Retinal pigment epithelial cell (primary cell): ENCODE measurements around the gene SNRPD2.
"Not testable (repeated sequence)": the region's sequence is repeated elsewhere in the genome, so short reads cannot be mapped to it uniquely, and the experiment has no call there.

Experiments used
- DNase-seq: peaks from one replicate; pipeline ENCODE4 v3.0.0-alpha.2; 2010; ENCODE audit warnings: low read depth
- H3K4me3 ChIP-seq: 2 replicates; pipeline ENCODE4 v1.5.1; 2011; ENCODE audit warnings: mild to moderate bottlenecking, low read length, control low read depth, moderate library complexity
- CTCF ChIP-seq: conservative IDR thresholded peaks from 2 replicates; pipeline ENCODE4 v1.5.1; 2011; ENCODE audit warnings: low read depth, low read length, control low read depth, inconsistent platforms

The SNRPD2 gene

GRCh38 chr19:45691516-45692186 is at the start of gene SNRPD2:
Gene SNRPD2, minus strand, starts transcription at chr19:45691953. Its CDS starts 65 bp downstream, at chr19:45691888.
- peak; percentile 88 for DNase-seq
- H3K4me3 ChIP-seq, result peak within 1 kb of the TSS; percentile 90
- TF ChIP-seq CTCF, result no peak

GRCh38 chr19:45739498-45740439 is 48.0 kb upstream of the SNRPD2 start:
- no peak for TF ChIP-seq CTCF
- DNase-seq, result no peak
- no peak overlapping the region for H3K4me3 ChIP-seq

GRCh38 chr19:45733160-45733810 is 41.5 kb upstream of the SNRPD2 start, which contains the start of gene MEIOSIN:
Gene MEIOSIN, plus strand, starts transcription at chr19:45733439. Its CDS starts 1,938 bp downstream, at chr19:45735377.
- DNase-seq, result no peak
- no peak for TF ChIP-seq CTCF
- no peak within 1 kb of the TSS for H3K4me3 ChIP-seq

GRCh38 chr19:45730368-45731288 is 38.9 kb upstream of the SNRPD2 start, which contains the start of gene FBXO46:
Gene FBXO46, minus strand, starts transcription at chr19:45730896. Its CDS starts 17,401 bp downstream, at chr19:45713495.
- DNase-seq, result peak; percentile 94
- TF ChIP-seq CTCF, result peak; percentile 35
- H3K4me3 ChIP-seq, result peak within 1 kb of the TSS; percentile 95

GRCh38 chr19:45729800-45730290 is 38.1 kb upstream of the SNRPD2 start:
- no peak for DNase-seq
- peak overlapping the region; percentile 95 for H3K4me3 ChIP-seq
- TF ChIP-seq CTCF, result no peak

GRCh38 chr19:45728683-45729082 is 36.9 kb upstream of the SNRPD2 start:
- DNase-seq, H3K4me3 ChIP-seq: not testable (repeated sequence)

GRCh38 chr19:45720065-45720464 is 28.3 kb upstream of the SNRPD2 start:
- not testable (repeated sequence) for DNase-seq, H3K4me3 ChIP-seq
